C4-2B (cell line): Measurements from ENCODE around the gene IFI44L.
A peak's percentile ranks its signal among the peaks of the same experiment; 100 is the strongest.

Source experiments
- H3K27ac ChIP-seq: fragments of 450-650 bp; 2 replicates; pipeline ENCODE4 v1.5.1; 2017
- CTCF ChIP-seq: fragments of 450-650 bp; conservative IDR thresholded peaks from 2 replicates; pipeline ENCODE4 v1.5.1; 2017; ENCODE audit warnings: mild to moderate bottlenecking
- ZFX ChIP-seq: fragments of 450-650 bp; IDR thresholded peaks from 2 replicates; pipeline ENCODE4 v1.6.1; 2017

IFI44L gene

GRCh38 chr1:78687315-78687714 lies 67.1 kb downstream of the IFI44L start:
- TF ChIP-seq CTCF (no peak), ZFX (no peak)
- H3K27ac ChIP-seq = no peak overlapping the region

GRCh38 chr1:78687914-78688313 lies 67.7 kb downstream of the IFI44L start:
- H3K27ac ChIP-seq = no peak overlapping the region
- no peak for TF ChIP-seq CTCF
- TF ChIP-seq ZFX = no peak

DNA sequence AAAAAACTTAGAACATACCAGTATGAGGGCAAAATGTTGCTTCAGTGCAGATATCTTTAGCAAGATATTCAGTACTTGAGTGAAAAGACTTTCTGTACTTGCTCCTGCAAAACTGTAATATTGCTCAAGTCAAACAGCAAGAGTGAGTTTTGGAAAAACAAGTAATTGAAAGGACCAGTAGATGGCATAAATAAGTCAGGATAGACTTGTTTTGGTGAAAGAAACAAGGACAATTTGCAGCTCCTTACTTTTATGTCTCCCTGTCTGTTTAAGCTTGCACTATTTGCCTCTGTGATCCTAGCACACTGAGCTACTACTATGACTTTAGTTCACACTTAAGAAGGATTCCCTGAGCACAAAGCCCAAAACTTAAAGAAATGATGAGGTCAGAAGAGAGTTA lies 68.4 kb downstream of the IFI44L start:
- no peak overlapping the region for H3K27ac ChIP-seq
- peak; percentile 58 for TF ChIP-seq CTCF
- TF ChIP-seq ZFX = no peak

DNA sequence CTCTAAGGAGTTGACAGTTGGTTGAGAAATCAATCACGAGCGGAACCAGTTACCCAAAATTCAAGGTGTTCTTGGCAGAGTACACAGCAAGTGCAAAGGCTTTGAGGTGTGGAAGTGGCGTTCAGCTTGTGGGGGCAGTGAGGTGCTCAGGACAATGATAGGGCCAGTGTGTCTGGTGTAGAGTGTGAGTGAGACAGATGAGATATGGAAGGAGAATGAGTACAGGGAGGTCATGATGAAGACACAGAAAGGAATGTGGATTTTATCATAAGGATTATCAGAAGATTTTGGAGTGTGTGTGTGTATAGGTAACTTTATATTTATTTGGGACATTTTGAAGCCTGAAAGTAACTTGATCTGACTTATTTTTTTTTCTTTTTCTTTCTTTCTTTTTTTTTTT lies 70.3 kb downstream of the IFI44L start:
- TF ChIP-seq CTCF (no peak), ZFX (no peak)
- H3K27ac ChIP-seq = no peak overlapping the region

GRCh38 chr1:78691995-78692747 lies 71.9 kb downstream of the IFI44L start:
- no peak overlapping the region for H3K27ac ChIP-seq
- TF ChIP-seq ZFX = no peak
